ENCODE results near the gene CALN1.

- TF ChIP-seq POLR2AphosphoS5 (IDR thresholded peaks at IDR 0.05; ENCODE audit: low read depth, low read length) (no peak), CTCF (IDR thresholded peaks at IDR 0.05) (no peak), SIN3A (IDR thresholded peaks at IDR 0.05; ENCODE audit: borderline replicate concordance, insufficient read depth, low read depth, low read length) (no peak)
Measured at GRCh38 chr7:71912476-71912875, 499.7 kb downstream of the CALN1 start.

Measured in Panc1 (cell line).